HG02759 (cell line): ENCODE results near the gene CRACDL.

Experiments
- ATAC-seq: cut with Tn5 transposase; IDR thresholded peaks from one replicate; pipeline ENCODE4 v1.9.1; 2021; ENCODE audit warnings: mild to moderate bottlenecking, moderate library complexity; ENCODE audit not compliant: unreplicated experiment

The CRACDL gene

DNA sequence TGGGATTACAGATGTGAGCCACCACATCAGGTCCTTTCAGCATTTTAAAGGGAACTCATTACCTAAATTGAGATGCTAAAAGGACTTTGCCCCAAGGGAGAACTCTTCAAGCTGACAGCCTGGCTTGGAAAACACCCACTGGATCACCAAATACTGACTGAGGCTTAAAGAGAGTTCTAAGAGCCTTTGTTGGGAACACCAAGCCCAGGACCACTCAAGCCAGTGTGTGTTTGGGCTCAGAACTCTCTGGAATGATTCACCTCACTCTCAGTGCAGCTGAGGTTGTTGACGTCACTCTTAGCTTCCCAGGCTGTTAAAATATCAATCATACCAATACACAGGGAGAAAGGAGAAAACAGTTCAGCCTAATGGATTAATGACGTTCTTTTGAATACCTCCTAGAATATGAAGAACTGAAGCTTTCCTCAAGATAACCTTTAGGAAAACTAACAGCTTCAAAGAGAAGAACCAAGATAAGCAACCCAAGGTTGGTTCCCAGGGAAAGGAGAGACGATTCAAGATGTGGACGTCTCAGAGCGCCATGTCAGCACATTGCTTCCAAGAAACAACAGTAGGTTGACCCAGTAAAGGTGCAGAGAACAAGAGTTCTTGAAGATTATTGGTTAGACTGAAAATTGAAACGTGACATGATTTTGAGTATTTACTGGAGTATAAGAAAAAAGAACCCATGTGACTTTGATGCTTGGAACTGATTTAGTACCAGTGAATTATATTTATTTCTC lies 157.1 kb downstream of the CRACDL start:
- ATAC-seq: no peak

GRCh38 chr2:98778151-98778550 lies 157.9 kb downstream of the CRACDL start:
- ATAC-seq: no peak

DNA sequence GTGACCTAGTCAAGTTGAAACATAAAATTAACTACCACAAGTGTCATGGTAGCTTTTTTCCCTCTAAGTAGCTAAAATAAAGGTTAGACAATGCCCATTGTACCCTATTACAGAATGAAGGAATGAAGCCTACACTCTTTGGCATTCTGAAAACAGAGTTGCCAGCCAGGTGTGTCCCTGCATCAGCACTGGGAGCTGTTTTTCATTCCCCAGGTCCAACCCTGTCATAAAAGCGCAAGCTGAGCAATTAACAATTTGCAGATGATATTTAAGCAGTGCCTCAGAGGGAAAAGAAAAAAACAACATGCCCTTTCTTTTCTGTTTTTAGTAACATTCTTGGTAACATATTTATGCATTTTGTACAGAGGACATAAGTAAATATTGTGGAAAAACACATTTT lies 158.3 kb downstream of the CRACDL start:
- no peak for ATAC-seq

DNA sequence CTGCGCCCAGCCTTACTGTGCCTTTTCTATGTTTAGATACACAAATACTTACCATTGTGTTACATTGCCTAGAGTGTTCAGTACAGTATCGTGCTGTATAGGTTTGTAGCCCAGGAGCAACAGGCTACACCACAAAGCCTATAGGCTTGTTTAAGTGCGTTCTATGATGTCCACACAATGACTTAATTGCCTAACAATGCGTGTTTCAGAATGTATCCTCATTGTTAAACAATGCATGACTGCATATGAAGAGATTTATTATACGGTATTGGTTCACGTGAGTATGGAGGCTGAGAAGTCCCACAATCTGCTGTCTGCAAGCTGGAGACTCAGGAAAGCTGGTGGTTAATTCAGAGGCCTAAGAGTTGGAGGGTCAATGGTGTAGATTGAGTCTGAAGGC lies 158.9 kb downstream of the CRACDL start:
- no peak for ATAC-seq

DNA sequence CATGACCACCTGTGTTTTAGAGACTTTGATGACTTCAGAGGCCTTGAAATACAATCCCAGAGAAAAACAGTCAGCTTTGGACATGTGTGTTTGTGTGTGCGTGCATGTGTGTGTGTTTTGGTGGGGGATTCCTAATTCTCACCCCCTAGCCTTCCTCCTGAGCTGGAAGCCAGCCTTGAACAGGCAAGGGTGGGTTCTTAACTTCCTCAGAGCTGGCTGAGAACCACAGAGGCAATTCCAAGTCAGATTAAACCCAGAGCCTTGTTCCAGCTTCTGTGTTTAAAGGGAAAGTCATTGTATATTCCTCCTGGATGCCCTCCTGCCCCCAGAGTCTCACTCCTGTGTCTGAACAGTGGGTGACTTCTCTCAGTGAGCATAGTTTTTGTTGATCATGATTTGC lies 159.9 kb downstream of the CRACDL start:
- no peak for ATAC-seq

- ATAC-seq: no peak
Measured at GRCh38 chr2:98775146-98775986, 160.7 kb downstream of the CRACDL start.

DNA sequence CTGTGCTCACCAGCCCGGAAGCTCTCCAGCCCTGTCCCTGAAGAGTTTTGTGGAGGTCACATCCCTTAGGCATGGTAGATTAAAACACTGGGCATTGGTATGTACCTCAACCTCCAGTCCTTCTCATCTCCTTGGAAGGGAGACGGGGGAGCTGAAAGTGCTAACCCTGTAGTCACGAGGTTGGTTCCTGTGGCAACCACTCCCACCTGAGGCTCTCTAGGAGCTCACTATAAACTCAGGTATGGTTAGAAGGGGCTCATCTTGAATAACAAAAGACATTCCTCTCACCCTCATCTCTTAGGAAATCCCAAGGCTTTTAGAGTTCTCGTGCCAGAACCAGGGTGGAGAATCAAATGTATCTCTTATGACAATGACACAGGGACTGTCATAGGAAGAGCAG lies 162.1 kb downstream of the CRACDL start:
- no peak for ATAC-seq

DNA sequence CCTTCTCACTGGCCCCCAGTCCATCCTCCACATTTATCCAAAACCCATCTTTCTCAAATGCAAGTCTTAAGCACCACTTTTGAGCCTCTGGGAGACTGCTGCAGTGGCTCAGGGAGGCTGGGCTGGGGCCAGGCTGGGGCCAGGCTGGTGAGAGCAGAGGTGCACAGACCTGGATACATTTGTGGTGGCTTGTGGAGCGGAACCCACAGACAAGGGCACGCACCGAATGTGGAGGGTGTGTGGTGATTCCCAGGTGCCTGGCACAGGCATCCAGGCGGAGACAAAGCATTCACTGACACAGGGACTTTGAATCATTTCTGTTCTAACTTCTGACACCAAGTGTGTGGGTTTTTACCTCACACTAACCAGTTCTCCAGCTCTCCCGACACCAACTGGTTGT lies 162.9 kb downstream of the CRACDL start:
- ATAC-seq: no peak

DNA sequence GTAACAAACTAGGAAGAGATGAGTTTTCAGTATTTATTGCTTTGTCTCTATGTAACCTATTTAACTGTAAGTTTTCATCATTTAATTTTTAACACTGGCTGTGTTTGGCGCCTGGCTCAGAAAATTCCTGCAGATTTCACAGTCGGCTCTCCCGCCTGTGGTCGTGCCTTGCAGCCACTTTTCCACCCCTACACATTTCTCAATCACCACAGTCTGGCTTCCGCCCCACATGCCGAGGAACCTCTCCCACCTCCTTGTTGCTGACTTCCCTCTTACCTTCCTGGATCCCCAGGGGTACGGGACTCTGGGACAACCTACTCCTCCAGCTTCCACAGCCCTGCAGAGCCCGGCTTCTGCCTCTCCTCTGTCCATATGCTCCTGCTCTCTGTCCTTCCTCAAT lies 163.5 kb downstream of the CRACDL start:
- no peak for ATAC-seq

DNA sequence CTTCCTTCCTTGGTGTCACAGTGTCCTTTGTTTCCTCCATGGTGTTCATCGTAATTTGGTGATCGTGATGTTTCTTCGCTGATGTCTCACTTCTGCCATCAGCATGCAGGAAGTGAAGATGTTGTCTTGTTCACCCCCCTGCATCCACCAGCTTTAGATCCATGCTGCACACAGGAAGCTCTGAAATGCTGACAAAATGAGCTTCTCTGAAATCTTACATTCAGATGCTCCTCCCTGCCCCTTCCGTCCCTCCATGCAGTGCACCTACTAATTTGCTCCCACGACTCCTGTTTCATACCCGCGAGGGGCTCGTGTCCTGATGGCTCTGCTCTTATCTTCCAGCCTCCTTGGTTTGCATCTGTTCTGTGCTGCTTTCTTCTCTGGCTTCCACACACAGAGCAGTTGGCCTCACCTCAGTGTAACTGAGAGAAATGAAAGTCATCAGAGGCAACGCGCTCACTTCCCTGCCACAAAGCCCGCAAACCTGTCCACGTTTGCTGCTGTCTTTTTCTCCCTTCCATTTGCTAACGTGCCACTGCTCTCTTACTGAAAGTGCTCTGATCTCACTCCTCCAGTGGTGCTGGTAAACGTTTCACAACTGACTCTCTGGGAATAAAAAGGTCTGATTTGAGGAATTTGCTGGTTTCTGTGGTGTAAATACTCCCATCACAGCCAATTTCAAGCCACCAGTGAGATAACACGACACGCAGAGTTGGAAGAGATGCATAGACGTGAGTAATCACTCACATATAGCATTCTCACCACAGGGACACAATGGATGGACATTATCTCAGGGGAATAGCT lies 164.1 kb downstream of the CRACDL start:
- no peak for ATAC-seq

DNA sequence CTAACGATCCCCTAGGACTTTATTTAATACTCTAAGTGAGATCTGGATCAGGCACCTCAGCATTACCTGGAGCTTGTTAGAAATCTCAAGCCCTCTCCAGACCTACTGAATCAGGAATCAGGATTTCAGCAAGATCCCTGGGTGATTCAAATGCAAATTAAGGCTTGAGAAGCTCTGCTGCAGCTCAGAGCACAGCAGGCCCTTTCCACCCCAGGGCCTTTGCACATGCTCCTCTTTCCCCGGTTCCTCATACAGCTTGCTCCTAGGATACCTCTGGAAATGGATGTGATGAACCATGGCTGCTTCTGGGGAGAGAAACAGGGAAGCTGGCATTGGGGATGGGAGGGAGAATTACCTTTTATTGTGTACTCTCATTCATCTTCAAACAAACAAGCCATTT lies 164.8 kb downstream of the CRACDL start:
- ATAC-seq: no peak

DNA sequence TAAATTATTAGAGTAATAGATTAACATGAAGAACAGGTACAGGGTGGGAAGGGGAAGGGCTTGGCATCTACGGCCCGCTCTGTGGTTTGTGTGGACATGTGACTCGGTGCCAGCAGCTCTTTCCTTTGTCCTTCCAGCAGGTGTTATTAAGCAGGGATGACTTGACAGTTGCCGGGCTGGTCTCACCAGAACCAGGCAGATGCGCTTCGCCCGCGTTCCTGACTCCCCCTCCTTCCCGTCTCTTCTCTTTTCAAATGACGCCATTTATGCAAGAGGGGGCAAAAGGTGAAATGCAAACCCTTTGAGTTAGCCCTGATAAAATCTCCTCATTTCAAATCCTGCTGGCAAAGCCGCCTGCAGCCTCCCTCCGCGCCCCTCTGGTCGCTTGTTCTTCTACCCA lies 166.2 kb downstream of the CRACDL start:
- no peak for ATAC-seq

DNA sequence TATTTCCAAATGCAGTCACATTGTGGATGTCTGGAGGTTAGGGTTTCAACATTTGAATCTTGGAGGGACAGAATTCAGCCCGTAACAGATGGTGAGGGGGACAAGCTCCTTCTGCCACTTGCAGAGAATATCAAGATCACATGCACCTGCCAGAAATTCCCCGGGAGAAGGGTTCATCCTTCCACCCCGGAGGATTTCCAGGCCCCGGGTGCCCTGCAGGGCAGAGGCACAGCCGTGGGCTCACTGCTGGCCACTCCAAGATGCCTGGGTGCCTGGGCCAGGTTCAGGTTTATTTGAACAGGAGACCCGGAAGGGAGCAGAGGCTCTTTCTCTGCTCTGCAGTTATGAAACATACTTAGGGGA lies 166.9 kb downstream of the CRACDL start:
- ATAC-seq: no peak

DNA sequence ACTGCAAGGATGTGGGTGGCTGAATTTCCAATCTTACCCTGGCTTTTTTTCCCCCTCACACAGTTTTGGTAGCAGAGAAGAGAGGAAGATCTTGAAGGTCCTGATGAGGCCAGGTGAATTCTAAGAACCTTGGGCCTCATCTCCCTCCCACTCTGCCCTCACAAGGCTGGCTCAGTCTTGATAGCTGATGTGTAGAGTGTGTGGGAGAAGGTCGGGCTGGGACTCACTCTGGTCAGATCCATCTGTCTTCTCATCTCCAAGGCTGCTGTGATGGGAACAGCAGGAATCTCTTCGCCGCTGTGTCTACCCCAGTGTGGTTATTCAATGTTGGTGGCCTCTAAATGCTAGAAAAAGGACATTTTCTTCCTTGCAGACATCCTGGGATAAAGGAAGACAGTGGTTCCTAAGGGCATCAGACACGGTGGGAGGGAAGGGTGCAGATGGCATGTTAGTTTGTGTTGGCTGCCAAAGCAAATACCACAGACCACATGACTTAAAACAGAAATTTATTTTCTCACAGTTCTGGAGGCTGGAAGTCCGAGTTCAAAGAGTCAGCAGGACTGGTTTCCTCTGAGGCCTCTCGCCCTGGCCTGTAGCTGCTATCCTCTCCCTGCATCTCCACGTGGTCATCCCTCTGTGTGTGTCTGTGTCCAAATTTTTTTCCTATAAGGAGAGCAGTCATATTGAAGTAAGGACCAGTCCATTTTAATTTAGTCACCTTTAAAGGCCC lies 167.5 kb downstream of the CRACDL start:
- no peak for ATAC-seq

DNA sequence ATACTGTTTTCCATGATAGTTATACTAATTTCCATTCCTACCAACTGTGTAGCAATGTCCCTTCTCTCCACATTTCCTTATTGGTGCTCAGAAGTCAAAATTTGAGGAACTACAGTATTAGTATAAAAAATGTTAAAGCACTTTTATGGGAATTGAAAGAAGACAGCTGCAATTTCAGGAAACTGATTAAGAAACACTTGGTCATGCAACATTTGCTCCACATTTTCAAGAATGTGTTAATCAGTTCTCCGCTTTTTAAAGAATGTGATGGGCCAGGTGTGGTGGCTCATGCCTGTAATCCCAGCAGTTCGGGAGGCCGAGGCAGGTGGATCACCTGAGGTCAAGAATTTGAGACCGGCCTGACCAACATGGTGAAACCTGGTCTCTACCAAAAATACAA lies 171.5 kb downstream of the CRACDL start:
- no peak for ATAC-seq

- ATAC-seq: no peak
Measured at GRCh38 chr2:98763209-98763951, 172.6 kb downstream of the CRACDL start.

DNA sequence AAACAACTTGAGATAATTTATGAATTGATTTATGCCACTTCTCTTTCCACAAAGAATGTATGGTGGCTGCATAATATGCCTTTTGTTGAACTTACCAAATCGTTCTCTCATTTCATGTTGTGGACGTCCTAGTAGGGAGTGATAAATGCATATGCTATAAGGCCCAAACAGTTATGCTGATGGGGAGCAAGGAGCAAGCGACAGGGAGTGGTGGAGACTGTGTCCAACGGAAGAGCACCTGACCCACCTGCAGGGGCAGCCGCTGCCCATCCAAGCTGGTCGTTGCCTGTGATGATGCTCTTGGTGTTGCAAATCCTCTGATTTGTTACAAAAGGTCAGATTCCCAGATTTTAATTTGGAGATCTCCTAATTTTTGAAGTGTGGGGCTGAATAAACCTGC lies 174.1 kb downstream of the CRACDL start:
- no peak for ATAC-seq

DNA sequence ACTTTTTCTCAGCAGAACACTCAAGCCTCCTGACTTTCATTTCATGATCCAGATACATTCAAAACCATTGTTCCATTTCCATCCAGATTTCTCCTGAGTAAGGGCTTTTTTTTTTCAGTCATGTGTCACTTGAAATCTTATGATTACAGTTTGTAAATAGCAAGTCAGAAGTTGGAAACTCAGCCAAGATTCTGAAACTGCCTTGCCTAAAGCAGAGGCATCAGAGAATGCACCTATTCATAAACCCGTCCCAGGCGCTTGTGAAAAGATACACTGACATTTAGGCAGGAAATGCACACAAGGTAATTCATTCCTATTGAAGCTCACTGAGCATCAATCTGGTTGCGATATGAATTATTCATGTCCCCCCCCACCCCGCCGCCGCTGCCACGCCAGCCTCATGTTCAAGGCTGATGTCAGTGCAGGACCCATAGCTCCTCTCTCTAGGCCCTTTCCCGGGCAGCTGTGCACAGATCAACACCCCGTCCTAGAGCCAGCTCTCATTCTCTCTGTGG lies 174.7 kb downstream of the CRACDL start:
- no peak for ATAC-seq

- no peak for ATAC-seq
Measured at GRCh38 chr2:98759827-98760625, 176.0 kb downstream of the CRACDL start.
